Spleen (tissue), 7 donors: ENCODE measurements around the gene RAB7A.

Source experiments
- POLR2A ChIP-seq, 3 donors: fragments of 450-650 bp; IDR thresholded peaks; one replicate each; pipeline ENCODE4 v1.5.1; 2017; ENCODE audit warnings: antibody characterized with exemption in 3 of 3, mild to moderate bottlenecking in 1 of 3
- POLR2AphosphoS5 ChIP-seq, 3 donors: sonication (generic); formaldehyde crosslinking; IDR thresholded peaks; one replicate each; pipeline ENCODE4 v1.5.1; 2017; ENCODE audit warnings: antibody characterized with exemption in 3 of 3
- TF ChIP-seq, protein P1 (sequence below), 11 experiments: fragments of 200-600 bp in 7 of 11; fragments of 450-650 bp in 4 of 11; sonication (generic) in 4 of 11; IDR thresholded peaks in 8 of 11; conservative IDR thresholded peaks in 3 of 11; 1 replicate in 7 of 11; 2 replicates in 4 of 11; pipeline versions ENCODE4 v1.4.0 to v1.8.0; 2016 to 2021; ENCODE audit warnings: antibody characterized with exemption in 11 of 11, inconsistent platforms in 4 of 11, mild to moderate bottlenecking in 1 of 11
- donor health status: DM: no; HTN: no; CAD: no; lungs with moderate emphysema.
- donor health status: DM: no; HTN: no; CAD: no.
- donor health status: DM: no; HTN: no; CAD: no.

DNA sequence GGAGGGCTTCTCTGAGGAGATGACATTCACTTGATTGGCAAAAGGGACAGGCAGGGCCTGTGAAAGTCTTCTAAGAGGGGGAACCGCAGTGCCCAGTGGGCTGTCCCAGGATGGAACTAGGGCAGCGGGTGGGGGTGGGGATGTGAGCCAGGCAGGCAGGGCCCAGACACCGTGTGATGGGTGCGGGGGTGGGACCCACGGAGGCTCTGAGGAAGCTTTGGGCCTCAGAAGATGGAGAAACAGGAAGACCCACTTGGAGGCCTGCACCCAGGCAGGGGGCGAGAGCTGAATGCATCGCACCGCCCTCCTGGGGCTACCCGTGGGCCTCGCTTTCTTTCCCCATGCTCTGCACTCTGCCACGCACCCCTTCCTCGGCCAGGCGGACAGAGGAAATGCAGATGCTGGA, 120.5 kb downstream of the RAB7A start:
- TF ChIP-seq, protein P1, sequence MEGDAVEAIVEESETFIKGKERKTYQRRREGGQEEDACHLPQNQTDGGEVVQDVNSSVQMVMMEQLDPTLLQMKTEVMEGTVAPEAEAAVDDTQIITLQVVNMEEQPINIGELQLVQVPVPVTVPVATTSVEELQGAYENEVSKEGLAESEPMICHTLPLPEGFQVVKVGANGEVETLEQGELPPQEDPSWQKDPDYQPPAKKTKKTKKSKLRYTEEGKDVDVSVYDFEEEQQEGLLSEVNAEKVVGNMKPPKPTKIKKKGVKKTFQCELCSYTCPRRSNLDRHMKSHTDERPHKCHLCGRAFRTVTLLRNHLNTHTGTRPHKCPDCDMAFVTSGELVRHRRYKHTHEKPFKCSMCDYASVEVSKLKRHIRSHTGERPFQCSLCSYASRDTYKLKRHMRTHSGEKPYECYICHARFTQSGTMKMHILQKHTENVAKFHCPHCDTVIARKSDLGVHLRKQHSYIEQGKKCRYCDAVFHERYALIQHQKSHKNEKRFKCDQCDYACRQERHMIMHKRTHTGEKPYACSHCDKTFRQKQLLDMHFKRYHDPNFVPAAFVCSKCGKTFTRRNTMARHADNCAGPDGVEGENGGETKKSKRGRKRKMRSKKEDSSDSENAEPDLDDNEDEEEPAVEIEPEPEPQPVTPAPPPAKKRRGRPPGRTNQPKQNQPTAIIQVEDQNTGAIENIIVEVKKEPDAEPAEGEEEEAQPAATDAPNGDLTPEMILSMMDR (IDR thresholded peaks at IDR 0.05 in 8 of 11, conservative IDR thresholded peaks at IDR 0.05 in 3 of 11) = peak in 1 of 11 experiments; percentile 7
- no peak for TF ChIP-seq POLR2AphosphoS5 (IDR thresholded peaks at IDR 0.05)
- TF ChIP-seq POLR2A (IDR thresholded peaks at IDR 0.05) = no peak
